NCI-H345 treated with DMSO at 0.1 percent for 48 hours (cell line): ENCODE measurements around the gene SPECC1.
A peak's percentile ranks its signal among the peaks of the same experiment; 100 is the strongest.
"Not testable (repeated sequence)": the region's sequence is repeated elsewhere in the genome, so short reads cannot be mapped to it uniquely, and the experiment has no call there.

ENCODE experiments used
- DNase-seq: peaks from one replicate; lab custom pipeline; 2025; ENCODE audit not compliant: unreplicated experiment; lab: John Stamatoyannopoulos, UW

SPECC1 gene

GRCh38 chr17:20262226-20263114 lies 253.3 kb downstream of the SPECC1 start:
- DNase-seq, result no peak

GRCh38 chr17:20263115-20263433 lies 253.9 kb downstream of the SPECC1 start:
- DNase-seq, result not testable (repeated sequence)

GRCh38 chr17:20263595-20263994 lies 254.4 kb downstream of the SPECC1 start:
- no peak for DNase-seq

DNA sequence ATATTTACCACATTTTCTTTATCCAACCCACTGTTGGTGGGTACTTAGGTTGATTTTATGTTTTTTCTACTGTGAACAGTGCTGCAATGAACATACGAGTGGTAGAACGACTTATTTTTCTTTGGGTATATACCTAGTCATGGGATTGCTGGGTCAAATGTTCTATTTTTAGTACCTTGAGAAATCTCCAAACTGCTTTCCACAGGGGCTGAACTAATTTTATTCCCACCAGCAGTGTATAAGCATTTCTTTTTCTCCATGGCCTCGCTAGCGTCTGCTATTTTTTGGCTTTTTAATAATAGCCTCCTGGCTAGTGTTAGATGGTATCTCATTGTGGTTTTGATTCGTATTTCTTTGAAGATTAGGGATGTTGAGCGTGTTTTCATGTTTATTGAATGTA lies 255.8 kb downstream of the SPECC1 start:
- no peak for DNase-seq

DNA sequence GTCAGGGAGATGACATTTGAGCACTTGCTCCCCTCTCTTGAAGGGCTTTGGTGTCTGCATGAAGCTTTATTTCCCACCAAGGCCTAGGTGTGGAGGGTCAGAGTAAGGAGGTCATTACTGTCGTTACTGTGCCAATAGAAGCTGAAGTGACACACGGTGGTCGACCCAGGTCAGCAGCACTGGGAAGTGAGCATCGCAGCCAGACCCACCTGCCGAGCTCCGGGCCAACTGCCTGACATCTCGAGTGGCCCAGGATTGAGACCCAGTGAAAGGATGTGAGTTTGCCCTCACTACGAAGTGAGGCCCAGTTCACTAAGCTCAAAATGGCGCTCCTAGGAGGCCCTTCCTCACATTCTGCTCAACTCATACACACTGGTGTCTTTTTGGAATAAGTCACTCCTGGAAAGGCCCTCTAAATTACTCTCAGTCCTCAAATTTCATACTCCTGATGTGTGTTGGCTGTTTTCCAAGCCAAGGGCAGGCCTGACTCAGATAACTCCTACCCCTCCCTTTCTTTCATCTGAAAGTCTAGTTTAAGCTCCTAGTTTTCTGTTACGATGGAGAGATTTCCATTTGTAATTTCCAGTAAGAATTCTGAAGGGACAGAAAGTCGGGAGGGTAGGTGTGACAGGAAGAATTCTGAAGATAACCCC lies 257.8 kb downstream of the SPECC1 start:
- peak; percentile 10 for DNase-seq

DNA sequence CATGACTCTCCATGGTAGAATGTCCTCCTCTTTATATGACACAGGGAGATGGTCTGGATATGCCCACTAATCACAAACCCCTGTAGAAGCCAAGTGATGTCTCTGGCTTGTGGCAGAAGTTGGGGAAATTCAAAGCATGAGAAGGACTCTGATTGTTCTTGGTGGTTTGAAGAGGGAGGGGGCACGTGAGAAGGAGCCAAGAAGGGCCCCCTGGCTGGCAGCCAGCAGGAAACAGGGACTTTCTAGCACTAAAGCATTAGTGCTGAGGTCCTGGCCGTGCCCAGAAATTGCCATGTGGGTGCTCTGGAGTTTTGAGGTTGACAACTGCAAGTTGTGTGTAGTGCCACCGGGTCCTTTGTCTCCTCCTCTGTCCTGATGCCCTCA lies 258.3 kb downstream of the SPECC1 start:
- DNase-seq, result no peak

GRCh38 chr17:20270369-20270768 lies 261.2 kb downstream of the SPECC1 start:
- DNase-seq, result no peak

GRCh38 chr17:20271011-20271610 lies 262.0 kb downstream of the SPECC1 start:
- DNase-seq, result no peak

- DNase-seq, result no peak
Observed at GRCh38 chr17:20273741-20274500, 264.8 kb downstream of the SPECC1 start.

DNA sequence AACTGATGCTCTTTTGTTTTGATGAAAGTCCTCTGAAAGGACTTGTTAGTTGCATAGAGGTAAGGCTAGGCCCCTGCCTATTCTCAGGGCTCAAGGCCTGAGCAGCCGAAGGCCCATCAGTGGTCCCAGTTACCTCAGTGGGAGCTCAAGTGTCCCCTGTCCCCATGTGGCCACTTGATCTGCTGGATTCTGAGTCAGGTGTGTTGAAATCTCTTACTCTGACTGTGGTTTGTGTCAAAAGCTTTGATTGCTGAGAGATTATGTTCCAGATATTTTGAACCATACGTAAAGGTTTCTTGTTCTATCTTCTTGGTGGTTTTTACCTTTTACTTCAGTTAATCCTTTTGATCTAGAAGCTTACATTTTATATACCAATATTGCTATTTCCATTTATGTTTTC lies 266.5 kb downstream of the SPECC1 start:
- DNase-seq, result no peak

DNA sequence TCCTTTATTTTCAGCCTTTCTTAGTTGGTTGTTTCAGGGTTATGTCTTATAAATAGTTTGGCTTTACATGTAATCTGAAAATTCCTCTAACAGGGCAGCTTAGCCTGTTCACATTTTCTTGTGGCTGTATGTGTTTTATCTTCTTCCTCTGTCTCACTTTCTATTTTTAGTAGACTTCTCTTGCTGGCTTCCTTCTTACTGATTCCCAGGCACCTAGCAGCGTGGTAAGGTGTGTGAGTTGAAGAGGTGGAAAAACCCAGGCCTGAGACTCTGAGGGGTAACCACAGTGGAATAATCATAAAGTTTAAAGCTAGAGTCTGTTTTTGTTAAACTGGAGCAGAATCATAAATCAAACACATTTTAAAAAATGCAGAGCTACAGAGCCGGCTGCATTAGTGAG lies 267.3 kb downstream of the SPECC1 start:
- DNase-seq, result no peak

GRCh38 chr17:20278805-20279204 lies 269.6 kb downstream of the SPECC1 start:
- DNase-seq, result no peak

DNA sequence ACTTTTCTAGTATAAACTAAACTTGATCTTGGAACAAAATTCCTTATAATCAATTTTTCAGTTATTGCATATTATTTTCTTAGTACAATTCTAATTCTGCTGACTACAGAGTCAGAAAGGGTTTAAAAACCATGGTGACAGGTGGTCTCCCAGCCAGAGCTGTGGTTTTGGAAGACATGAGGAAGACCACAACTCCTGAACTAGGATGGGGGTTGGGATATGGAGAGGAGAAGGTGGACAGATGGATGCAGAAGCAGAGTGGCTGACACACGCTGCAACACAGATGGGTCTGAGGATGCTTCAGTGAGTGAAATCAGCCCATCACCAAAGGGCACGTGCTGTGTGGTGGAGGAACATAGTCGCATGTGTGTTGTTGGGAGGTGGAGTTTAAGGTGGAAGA lies 270.5 kb downstream of the SPECC1 start:
- no peak for DNase-seq

- DNase-seq, result no peak
Observed at GRCh38 chr17:20280051-20280450, 270.9 kb downstream of the SPECC1 start.

- no peak for DNase-seq
Observed at GRCh38 chr17:20280851-20281250, 271.7 kb downstream of the SPECC1 start.

DNA sequence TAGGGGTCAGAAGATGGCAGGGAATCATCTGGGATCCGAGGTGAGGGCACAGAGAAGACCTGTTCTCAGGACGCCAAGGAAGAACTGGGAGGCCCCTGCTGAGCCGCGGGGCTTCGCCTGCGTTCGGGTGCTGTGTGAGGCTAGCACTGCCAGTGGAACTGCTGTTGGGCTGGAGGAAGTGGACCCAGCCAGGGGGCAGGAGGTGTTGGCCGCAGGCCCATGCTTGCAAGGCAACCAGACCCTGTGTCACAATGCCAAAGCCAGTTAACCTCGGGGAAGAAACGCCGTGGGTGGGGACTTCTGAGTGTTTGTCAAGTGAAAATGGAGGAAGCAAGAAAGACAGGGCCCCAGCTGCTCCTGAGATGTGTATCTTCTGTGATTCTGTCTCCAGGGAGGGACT lies 272.7 kb downstream of the SPECC1 start:
- no peak for DNase-seq

DNA sequence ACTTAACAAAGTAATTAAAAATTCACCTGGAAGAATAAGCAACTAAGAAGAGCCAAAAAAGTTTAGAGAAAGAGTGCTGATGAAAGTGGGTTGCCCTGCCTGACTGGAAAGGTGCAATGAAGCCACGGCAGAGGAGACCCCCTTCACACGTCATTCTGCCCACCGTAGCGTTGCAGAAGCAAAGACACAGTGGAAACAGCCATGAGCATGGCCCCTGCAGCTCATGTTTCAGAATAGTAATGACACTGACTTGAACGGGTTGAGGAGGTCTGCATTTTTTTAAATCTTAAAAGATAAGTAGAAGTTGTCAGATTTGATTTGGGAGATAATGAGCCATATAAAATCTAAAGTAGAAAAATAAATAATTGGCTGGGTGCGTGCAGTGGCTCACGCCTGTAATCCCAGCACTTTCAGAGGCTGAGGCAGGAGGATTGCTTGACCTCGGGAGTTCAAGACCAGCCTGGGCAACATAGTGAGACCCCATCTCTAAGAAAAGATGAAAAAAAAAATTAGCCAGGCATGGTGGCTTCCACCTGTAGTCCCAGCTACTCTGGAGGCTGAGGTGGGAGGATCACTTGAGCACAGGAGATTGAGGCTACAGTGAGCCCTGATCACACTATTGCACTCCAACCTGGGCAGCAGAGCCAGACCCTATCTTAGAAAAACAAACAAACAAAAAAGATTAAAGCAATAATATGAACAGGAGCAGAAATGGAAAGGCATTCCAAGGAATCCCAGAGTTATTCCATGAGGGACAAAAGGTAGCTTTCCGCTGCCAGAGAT lies 273.6 kb downstream of the SPECC1 start:
- DNase-seq, result no peak

DNA sequence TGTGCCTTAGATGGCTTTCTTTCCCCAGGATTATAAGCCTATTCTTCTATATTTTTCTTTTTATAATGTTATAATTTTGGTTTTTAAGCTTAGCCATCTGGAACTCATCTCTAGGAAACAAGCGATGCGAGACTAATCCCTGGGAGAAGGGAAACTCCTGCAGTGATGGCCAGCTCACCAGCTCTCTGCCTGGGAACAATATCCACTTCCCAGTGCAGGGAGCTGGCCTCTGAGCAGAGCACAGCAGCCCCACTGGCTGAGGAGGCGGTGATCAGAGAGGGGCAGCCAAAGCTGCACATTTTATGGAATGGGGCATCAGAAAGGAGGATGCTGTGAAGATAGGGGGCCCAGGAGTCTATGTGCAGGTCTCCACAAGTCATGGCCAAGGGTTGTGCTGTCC lies 274.9 kb downstream of the SPECC1 start:
- no peak for DNase-seq

GRCh38 chr17:20284570-20285295 lies 275.6 kb downstream of the SPECC1 start:
- peak; percentile 8 for DNase-seq

- no peak for DNase-seq
Observed at GRCh38 chr17:20289984-20290383, 280.8 kb downstream of the SPECC1 start.
